Transverse colon (tissue), 4 donors: ENCODE measurements around the gene NADK2. TPM values are rescaled to one million over a fixed set of nuclear protein-coding genes. Genes with fewer than 3 reads are reported as not detected.

ENCODE experiments used
- DNase-seq: peaks from one replicate; pipeline ENCODE4 v3.0.0-alpha.2; 2019
- H3K27ac ChIP-seq, 4 donors: fragments of 200-600 bp; sonication (generic); 2 replicates each; pipeline ENCODE4 v1.5.1; 2016 to 2018; ENCODE audit warnings: inconsistent platforms in 4 of 4
- H3K27me3 ChIP-seq: fragments of 200-600 bp; sonication (generic); 2 replicates; pipeline ENCODE4 v1.5.1; 2017; ENCODE audit warnings: inconsistent platforms
- H3K36me3 ChIP-seq, 4 donors: fragments of 200-600 bp; sonication (generic); 2 replicates each; pipeline ENCODE4 v1.5.1; 2017 to 2019; ENCODE audit warnings: inconsistent platforms in 4 of 4
- H3K4me1 ChIP-seq, 4 donors: fragments of 200-600 bp; sonication (generic); 2 replicates each; pipeline ENCODE4 v1.5.1; 2017 to 2020; ENCODE audit warnings: inconsistent platforms in 4 of 4
- H3K4me3 ChIP-seq, 4 donors: fragments of 200-600 bp; sonication (generic); 1 replicate in 1 of 4; 2 replicates in 3 of 4; pipeline versions ENCODE4 v1.5.1 to v1.6.1; 2017 to 2019; ENCODE audit warnings: inconsistent platforms in 4 of 4
- H3K9me3 ChIP-seq, 2 donors: fragments of 200-600 bp; sonication (generic); 2 replicates each; pipeline ENCODE4 v1.5.1; 2017 to 2019; ENCODE audit warnings: inconsistent platforms in 2 of 2
- EP300 ChIP-seq: sonication (generic); formaldehyde crosslinking; IDR thresholded peaks from one replicate; pipeline ENCODE4 v1.6.1; 2017; ENCODE audit warnings: antibody characterized with exemption, low read depth
- POLR2A ChIP-seq: fragments of 450-650 bp; IDR thresholded peaks from one replicate; pipeline ENCODE4 v1.6.1; 2016; ENCODE audit warnings: antibody characterized with exemption, mild to moderate bottlenecking, moderate library complexity
- POLR2AphosphoS5 ChIP-seq, 3 donors: sonication (generic); formaldehyde crosslinking; IDR thresholded peaks; one replicate each; pipeline ENCODE4 v1.6.1; 2016; ENCODE audit warnings: antibody characterized with exemption in 3 of 3
- WGBS, 2 donors: methylation state at CpG; one replicate each; pipeline ENCODE4 v1.1.5; 2018; ENCODE audit warnings: low coverage in 1 of 2; 5-methylcytosine and 5-hydroxymethylcytosine counted together
- in situ Hi-C, 4 donors: fragments of 200-750 bp; cut with MboI; loops; one replicate each; pipeline versions ENCODE4 v1.15.0 to v1.15.1; 2017; ENCODE audit warnings: low sequenced_read_pairs in 3 of 4, low pct_ligation_motif_present in 1 of 4, low pct_unique_long_range_greater_than_20kb in 1 of 4
- intact Hi-C: fragments of 100-400 bp; cut with DNase I; formaldehyde crosslinking; loops from one replicate; pipeline ENCODE4 v1.15.1; 2023; ENCODE audit warnings: low total_unique reads
- total RNA-seq, 4 donors: library from RNA; depleted of rRNA; stranded (reverse); fragments of >200 nt; gene quantifications; one replicate each; pipeline ENCODE4 v1.1.0, GENCODE V29; 2016
- TF ChIP-seq, protein P1 (sequence below), 5 experiments: fragments of 200-600 bp in 3 of 5; fragments of 450-650 bp in 2 of 5; sonication (generic) in 3 of 5; IDR thresholded peaks; 1 replicate in 2 of 5; 2 replicates in 3 of 5; pipeline ENCODE4 v1.5.1; 2016 to 2017; ENCODE audit warnings: antibody characterized with exemption in 5 of 5, inconsistent platforms in 3 of 5, mild to moderate bottlenecking in 2 of 5, moderate library complexity in 1 of 5

Gene NADK2
- total RNA-seq, 4 donors from 2014 or later: 14.6 to 31.4 (median 22.4) TPM

DNA sequence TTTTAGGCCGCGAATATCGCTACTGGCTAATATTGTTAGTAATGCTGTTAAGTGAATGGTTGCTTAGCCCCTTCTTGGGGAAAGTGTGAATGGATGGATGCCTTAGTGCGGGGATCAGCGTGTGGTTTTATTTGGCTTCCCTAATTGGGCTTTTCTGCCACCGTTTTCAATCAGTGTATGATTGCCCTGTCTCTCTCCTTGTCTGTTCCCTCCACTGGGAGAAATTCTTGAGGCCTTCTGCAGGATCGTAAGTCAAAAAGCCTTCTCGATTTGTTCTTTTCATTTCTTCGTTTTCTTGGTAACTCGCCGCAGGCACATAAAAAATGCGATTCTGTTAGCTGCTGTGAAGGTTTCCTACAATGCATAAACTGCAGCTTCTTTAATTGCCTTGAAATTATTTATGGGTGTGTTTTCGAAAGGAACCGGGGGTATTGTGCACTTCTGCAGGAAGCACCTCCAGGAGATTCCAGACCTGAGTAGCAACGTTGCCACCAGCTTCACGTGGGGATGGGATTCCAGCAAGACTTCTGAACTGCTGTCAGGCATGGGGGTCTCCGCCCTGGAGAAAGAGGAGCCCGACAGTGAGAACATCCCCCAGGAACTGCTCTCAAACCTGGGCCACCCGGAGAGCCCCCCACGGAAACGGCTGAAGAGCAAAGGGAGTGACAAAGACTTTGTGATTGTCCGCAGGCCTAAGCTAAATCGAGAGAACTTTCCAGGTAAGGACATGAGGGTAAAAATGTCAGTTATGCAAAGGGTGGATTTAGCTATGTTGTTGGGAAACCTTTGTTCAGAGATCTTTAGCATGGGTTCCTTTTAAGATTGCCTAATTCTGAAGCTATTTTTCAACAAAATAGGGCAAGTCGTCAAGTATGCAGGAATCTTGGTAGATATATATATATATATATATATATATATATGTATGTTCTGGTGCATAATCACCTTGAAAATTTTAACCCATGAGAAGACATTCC, 89.1 kb downstream of the NADK2 start:
- no peak for DNase-seq
- in situ Hi-C loops: loop anchor here in 1 of 4 donors (10.0 kb wide), 1 partner anchor 92 kb away; the partner anchor contains the start of gene NADK2

DNA sequence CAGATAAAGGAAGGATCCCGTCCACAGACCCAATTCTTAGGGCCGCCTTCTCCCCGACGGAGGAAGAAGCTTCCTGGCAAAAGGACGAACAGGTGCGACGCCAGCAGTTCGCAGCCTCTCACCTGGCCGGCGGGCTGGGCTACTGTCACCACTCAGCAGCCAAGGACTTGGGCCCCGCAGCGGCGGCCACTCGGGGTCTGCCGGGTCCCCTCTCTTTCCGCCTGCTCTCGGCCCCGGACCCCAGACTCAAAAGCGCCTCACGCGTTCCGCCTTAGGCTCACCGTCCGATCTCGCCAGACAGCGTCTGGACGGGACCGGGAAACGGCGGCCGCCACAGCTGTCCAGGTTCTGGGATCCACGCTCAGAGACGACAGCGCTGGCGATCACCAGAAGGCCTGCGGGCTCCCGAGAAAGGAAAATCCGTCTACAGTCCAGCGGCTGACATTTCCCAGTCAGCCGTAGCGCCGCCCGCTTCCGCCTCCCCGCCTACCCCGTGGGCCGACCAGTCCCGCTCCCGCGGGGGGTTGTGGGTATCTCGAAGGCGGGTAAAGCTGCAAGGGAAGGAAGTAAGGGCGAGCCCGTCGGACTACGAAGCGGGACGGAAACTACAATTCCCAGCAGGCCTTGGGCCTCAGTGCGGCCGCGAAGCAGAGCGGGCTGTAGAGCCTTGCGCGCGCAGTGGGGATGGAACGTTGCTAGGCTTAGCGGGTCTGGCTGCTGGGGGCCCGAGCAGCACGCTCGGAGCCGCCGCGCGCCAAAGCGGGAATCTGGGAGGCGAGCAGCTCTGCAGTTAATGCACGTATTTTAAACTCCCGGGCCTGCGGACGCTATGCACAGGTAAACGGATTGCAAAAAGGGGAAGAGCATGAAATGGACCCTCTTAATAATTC, 90.0 kb downstream of the NADK2 start, which contains the start of the genes LMBRD2 and SKP2:
TSS of gene LMBRD2 (minus strand) at position 454 of the 890 bp plus-strand sequence. CDS start 8,538 bp downstream, outside the sequence.
TSS of gene SKP2 (plus strand) at position 678 of the 890 bp plus-strand sequence. CDS start at position 830, 152 bp downstream.
- peaks cover 3 to 30% (median 20%) of the 10 kb centered on the region in 4 donors for H3K4me1 ChIP-seq
- in situ Hi-C loops: loop anchor here in 1 of 4 donors (10.0 kb wide), 1 partner anchor 93 kb away; the partner anchor contains the start of gene NADK2
- intact Hi-C loops: no loop called here

More for the DNA sequence above, 89.1 kb downstream of the NADK2 start:
- Histone ChIP-seq H3K9me3 (no peaks in the 10 kb centered on the region), H3K4me3 (peak overlapping the region; percentile 49 to 100 (median 96)), H3K4me1 (peaks cover 3 to 30% (median 20%) of the 10 kb centered on the region in 4 donors), H3K27ac (peak overlapping the region; percentile 90 to 94 (median 92)), H3K36me3 (no peaks in the 10 kb centered on the region), H3K27me3 (no peaks in the 10 kb centered on the region)
- 0 to 7% methylated on average over 6 to 24 of the region's 24 CpGs for WGBS, 2 donors
- TF ChIP-seq, protein P1, sequence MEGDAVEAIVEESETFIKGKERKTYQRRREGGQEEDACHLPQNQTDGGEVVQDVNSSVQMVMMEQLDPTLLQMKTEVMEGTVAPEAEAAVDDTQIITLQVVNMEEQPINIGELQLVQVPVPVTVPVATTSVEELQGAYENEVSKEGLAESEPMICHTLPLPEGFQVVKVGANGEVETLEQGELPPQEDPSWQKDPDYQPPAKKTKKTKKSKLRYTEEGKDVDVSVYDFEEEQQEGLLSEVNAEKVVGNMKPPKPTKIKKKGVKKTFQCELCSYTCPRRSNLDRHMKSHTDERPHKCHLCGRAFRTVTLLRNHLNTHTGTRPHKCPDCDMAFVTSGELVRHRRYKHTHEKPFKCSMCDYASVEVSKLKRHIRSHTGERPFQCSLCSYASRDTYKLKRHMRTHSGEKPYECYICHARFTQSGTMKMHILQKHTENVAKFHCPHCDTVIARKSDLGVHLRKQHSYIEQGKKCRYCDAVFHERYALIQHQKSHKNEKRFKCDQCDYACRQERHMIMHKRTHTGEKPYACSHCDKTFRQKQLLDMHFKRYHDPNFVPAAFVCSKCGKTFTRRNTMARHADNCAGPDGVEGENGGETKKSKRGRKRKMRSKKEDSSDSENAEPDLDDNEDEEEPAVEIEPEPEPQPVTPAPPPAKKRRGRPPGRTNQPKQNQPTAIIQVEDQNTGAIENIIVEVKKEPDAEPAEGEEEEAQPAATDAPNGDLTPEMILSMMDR (IDR thresholded peaks at IDR 0.05): no peak
- TF ChIP-seq POLR2A (no peak), EP300 (no peak), POLR2AphosphoS5 (IDR thresholded peaks at IDR 0.05) (no peak)
- intact Hi-C loops: no loop called here

DNA sequence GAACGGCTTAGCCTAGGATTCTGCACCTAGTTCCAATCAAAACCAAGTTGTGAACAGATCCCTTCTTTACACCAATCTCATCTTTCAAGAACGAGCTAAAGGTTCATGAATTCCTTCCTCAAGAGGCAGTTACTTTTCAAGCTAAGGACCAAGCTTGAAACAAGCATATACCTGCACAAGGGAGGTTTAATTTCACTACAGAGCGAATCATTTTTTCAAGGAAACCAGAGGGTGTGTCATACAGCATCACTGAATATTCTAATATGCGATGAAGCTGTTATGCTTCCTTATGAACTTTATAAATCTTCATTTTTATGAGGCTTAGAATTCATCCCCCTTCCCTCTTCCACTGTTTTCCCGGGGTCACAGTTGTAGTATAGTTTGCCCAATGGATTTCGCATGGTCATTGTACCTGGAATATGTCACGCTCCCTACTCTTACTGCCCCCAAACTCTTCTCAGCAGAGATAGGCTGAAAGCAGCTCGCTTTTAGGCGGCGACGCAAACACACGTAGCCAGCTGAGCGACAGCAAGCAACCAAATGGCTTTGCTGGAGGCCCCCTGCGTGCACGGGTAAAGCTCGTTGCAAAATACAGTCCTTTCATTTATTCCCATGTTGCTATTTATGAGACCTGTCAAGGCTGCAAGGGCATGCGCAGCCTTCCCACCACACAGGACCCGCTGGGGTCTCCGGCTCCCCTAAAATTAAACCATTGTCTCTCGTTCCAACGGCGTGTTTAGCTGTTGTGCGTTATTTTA, 90.9 kb downstream of the NADK2 start:
- WGBS, 2 donors: 0 to 3% methylated on average over 12 to 23 of the region's 23 CpGs
- no peak for TF ChIP-seq POLR2A
- TF ChIP-seq POLR2AphosphoS5 (IDR thresholded peaks at IDR 0.05): no peak
- no peak for TF ChIP-seq EP300
- intact Hi-C loops (no loop called here), in situ Hi-C loops (loop anchor here in 1 of 4 donors (10.0 kb wide), 1 partner anchor 94 kb away; the partner anchor contains the start of gene NADK2)
- peak; percentile 36 for DNase-seq
- Histone ChIP-seq H3K36me3 (no peaks in the 10 kb centered on the region), H3K4me3 (peak overlapping the region; percentile 77 to 100 (median 96)), H3K9me3 (no peaks in the 10 kb centered on the region), H3K27me3 (no peaks in the 10 kb centered on the region), H3K4me1 (peaks cover 3 to 30% (median 20%) of the 10 kb centered on the region in 4 donors), H3K27ac (peak overlapping the region; percentile 90 to 94 (median 92))

More for the DNA sequence above, 90.0 kb downstream of the NADK2 start, which contains the start of the genes LMBRD2 and SKP2:
- peak; percentile 97 for DNase-seq
- Histone ChIP-seq H3K4me3 (peak within 1 kb of the TSS; percentile 77 to 100 (median 96)), H3K9me3 (no peaks in the 10 kb centered on the region), H3K36me3 (no peaks in the 10 kb centered on the region), H3K27me3 (no peaks in the 10 kb centered on the region), H3K27ac (peak within 1 kb of the TSS; percentile 90 to 94 (median 92))
- WGBS, 2 donors: 0% methylated on average over 2 to 65 of the region's 81 CpGs
- TF ChIP-seq POLR2AphosphoS5 (IDR thresholded peaks at IDR 0.05) (peak; percentile 81 to 86 (median 85)), EP300 (no peak), POLR2A (peak; percentile 68)
- TF ChIP-seq, protein P1 (IDR thresholded peaks at IDR 0.05): no peak

DNA sequence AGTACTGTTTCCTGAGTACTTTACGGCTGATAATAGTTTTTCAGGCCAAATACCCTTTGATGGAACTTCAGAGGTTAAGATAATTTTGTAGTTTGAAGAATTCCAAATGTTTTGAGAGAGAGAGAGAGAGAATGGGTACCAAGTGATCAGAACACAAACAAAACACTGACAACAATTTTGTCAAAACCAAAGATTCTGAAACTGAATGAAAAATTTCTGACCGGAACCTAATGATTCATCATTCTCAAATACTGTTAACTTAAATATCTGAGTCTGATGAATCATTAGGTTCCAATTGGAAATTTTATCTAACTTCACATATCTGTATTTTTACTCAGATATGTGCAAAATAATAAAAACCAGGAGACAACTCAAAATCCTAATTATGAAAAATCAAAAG, 94.0 kb downstream of the NADK2 start:
- DNase-seq: no peak
- intact Hi-C loops (no loop called here), in situ Hi-C loops (no loop called here)
- H3K4me3 ChIP-seq: no peak overlapping the region
- no peak for TF ChIP-seq EP300
- TF ChIP-seq POLR2AphosphoS5 (IDR thresholded peaks at IDR 0.05): no peak
- no peak for TF ChIP-seq POLR2A
- TF ChIP-seq, protein P1 (IDR thresholded peaks at IDR 0.05): no peak
- H3K9me3 ChIP-seq: no peaks in the 10 kb centered on the region
- H3K4me1 ChIP-seq: peaks cover 2 to 16% (median 11%) of the 10 kb centered on the region in 4 donors
- 83 to 93% methylated on average over 2 of the region's 2 CpGs for WGBS, 2 donors
- no peak overlapping the region for H3K27ac ChIP-seq
- H3K27me3 ChIP-seq: no peaks in the 10 kb centered on the region
- no peaks in the 10 kb centered on the region for H3K36me3 ChIP-seq
